H1 (cell line): ENCODE data around the gene G2E3. TPM values are rescaled to one million over a fixed set of nuclear protein-coding genes. Genes with fewer than 3 reads are reported as not detected.

ENCODE experiments used
- CTCF ChIA-PET: fragments of 300-600 bp; sonication (Branson Sonifier 250); formaldehyde crosslinking; loops from one replicate; lab custom pipeline; 2021; ENCODE audit not compliant: partially characterized antibody; lab: Charles Lee
- POLR2A ChIA-PET: fragments of 300-600 bp; sonication (Branson Sonifier 250); formaldehyde crosslinking; loops from one replicate; lab custom pipeline; 2021; ENCODE audit warnings: inconsistent platforms; ENCODE audit not compliant: partially characterized antibody; lab: Charles Lee
- DNase-seq, 2 experiments: peaks; one replicate each; pipeline versions ENCODE4 v3.0.0 to v3.0.0-alpha.2; 2010 to 2022; ENCODE audit warnings: low spot score in 2 of 2, low read depth in 1 of 2, mixed read lengths in 1 of 2
- FAIRE-seq: peaks from 2 replicates; lab custom pipeline; 2011; peaks lifted over from hg19 to GRCh38; lab: Jason Lieb, UNC
- H2AFZ ChIP-seq: 2 replicates; pipeline ENCODE4 v1.8.1; 2012; ENCODE audit warnings: low read length, inconsistent platforms
- H2AK5ac ChIP-seq: 2 replicates; pipeline ENCODE4 v1.6.1; 2013; ENCODE audit warnings: low read depth, low read length
- H2BK120ac ChIP-seq: replicated peaks from 2 replicates; pipeline ENCODE3; 2013; ENCODE audit warnings: low read depth, low read length, inconsistent platforms
- H2BK12ac ChIP-seq: 2 replicates; pipeline ENCODE4 v1.6.1; 2013; ENCODE audit warnings: low read depth, low read length
- H2BK15ac ChIP-seq: 2 replicates; pipeline ENCODE4 v1.6.1; 2013; ENCODE audit warnings: low read length
- H2BK20ac ChIP-seq: 2 replicates; pipeline ENCODE4 v1.6.1; 2013; ENCODE audit warnings: low read length
- H2BK5ac ChIP-seq: 2 replicates; pipeline ENCODE4 v1.6.1; 2013; ENCODE audit warnings: low read depth, low read length
- H3K14ac ChIP-seq: 2 replicates; pipeline ENCODE4 v1.6.1; 2013; ENCODE audit warnings: inconsistent platforms; ENCODE audit not compliant: insufficient read length
- H3K18ac ChIP-seq: 2 replicates; pipeline ENCODE4 v1.6.1; 2013; ENCODE audit warnings: low read length; ENCODE audit errors: extremely low read depth
- H3K23ac ChIP-seq: 2 replicates; pipeline ENCODE4 v1.6.1; 2013; ENCODE audit warnings: inconsistent platforms; ENCODE audit not compliant: insufficient read length
- H3K23me2 ChIP-seq: 2 replicates; pipeline ENCODE4 v1.6.1; 2013; ENCODE audit warnings: low read depth, low read length
- H3K27ac ChIP-seq: 2 replicates; pipeline ENCODE4 v1.6.1; 2011; ENCODE audit warnings: low read depth, low read length, inconsistent platforms
- H3K27me3 ChIP-seq, 4 experiments: replicated peaks in 1 of 4; 1 replicate in 1 of 4; 2 replicates in 3 of 4; pipeline versions ENCODE4 v1.6.1 to v1.8.1; 2011 to 2013; ENCODE audit warnings: low read length in 3 of 4, mild to moderate bottlenecking in 3 of 4, inconsistent platforms in 2 of 4, mixed read lengths in 2 of 4, moderate library complexity in 1 of 4; ENCODE audit not compliant: control insufficient read depth in 3 of 4, insufficient read depth in 3 of 4; ENCODE audit errors: extremely low read depth in 1 of 4
- H3K36me3 ChIP-seq, 4 experiments: 2 replicates each; pipeline versions ENCODE4 v1.6.1 to v1.8.1; 2011 to 2013; ENCODE audit warnings: mild to moderate bottlenecking in 4 of 4, low read length in 3 of 4, moderate library complexity in 2 of 4, control low read depth in 1 of 4, inconsistent platforms in 1 of 4; ENCODE audit not compliant: insufficient read depth in 4 of 4, control insufficient read depth in 2 of 4
- H3K4ac ChIP-seq: replicated peaks from 2 replicates; pipeline ENCODE3; 2013; ENCODE audit warnings: low read length, low read depth, mixed read lengths, inconsistent platforms; ENCODE audit not compliant: insufficient read length
- H3K4me1 ChIP-seq, 4 experiments: replicated peaks in 1 of 4; 1 replicate in 1 of 4; 2 replicates in 3 of 4; pipeline versions ENCODE4 v1.6.1 to v1.8.1; 2011 to 2013; ENCODE audit warnings: low read length in 3 of 4, inconsistent platforms in 2 of 4, mixed read lengths in 1 of 4; ENCODE audit not compliant: insufficient read depth in 4 of 4, control insufficient read depth in 3 of 4
- H3K4me2 ChIP-seq, 2 experiments: 2 replicates each; pipeline versions ENCODE4 v1.6.1 to v1.8.1; 2011 to 2013; ENCODE audit warnings: low read depth in 2 of 2, low read length in 2 of 2, control low read depth in 1 of 2, inconsistent platforms in 1 of 2, mild to moderate bottlenecking in 1 of 2; ENCODE audit not compliant: insufficient read depth in 1 of 2
- H3K4me3 ChIP-seq, 4 experiments: fragments of 200-600, 300-600 bp in 1 of 4; sonication (generic), shearing (Covaris generic), sonication (Bioruptor Twin) in 1 of 4; 2 replicates each; pipeline versions ENCODE4 v1.5.1 to v1.8.1; 2011 to 2016; ENCODE audit warnings: low read length in 4 of 4, low read depth in 3 of 4, control low read depth in 2 of 4, inconsistent platforms in 2 of 4, mild to moderate bottlenecking in 2 of 4, mixed read lengths in 1 of 4, moderate library complexity in 1 of 4; ENCODE audit not compliant: insufficient read depth in 2 of 4; ENCODE audit errors: extremely low read depth in 1 of 4
- H3K56ac ChIP-seq: replicated peaks from 2 replicates; pipeline ENCODE3; 2013; ENCODE audit warnings: low read depth, mild to moderate bottlenecking, mixed read lengths, low read length, inconsistent platforms; ENCODE audit not compliant: insufficient read length
- H3K79me1 ChIP-seq: 2 replicates; pipeline ENCODE4 v1.6.1; 2013; ENCODE audit warnings: low read depth, low read length, control low read depth
- H3K79me2 ChIP-seq, 2 experiments: 2 replicates each; pipeline versions ENCODE4 v1.6.1 to v1.8.1; 2012 to 2013; ENCODE audit warnings: low read length in 2 of 2, mild to moderate bottlenecking in 2 of 2, inconsistent platforms in 1 of 2; ENCODE audit not compliant: insufficient read depth in 2 of 2, control insufficient read depth in 1 of 2
- H3K9ac ChIP-seq, 4 experiments: replicated peaks in 1 of 4; 1 replicate in 1 of 4; 2 replicates in 3 of 4; pipeline versions ENCODE4 v1.6.1 to v1.8.1; 2011 to 2013; ENCODE audit warnings: low read depth in 3 of 4, low read length in 3 of 4, control low read depth in 2 of 4, mild to moderate bottlenecking in 2 of 4, moderate library complexity in 2 of 4, inconsistent platforms in 1 of 4; ENCODE audit errors: extremely low read depth in 1 of 4
- H3K9me3 ChIP-seq, 2 experiments: 2 replicates each; pipeline versions ENCODE4 v1.6.1 to v1.8.1; 2012 to 2013; ENCODE audit warnings: mild to moderate bottlenecking in 2 of 2, moderate library complexity in 2 of 2, control low read depth in 1 of 2, inconsistent platforms in 1 of 2, low read depth in 1 of 2, low read length in 1 of 2, mixed read lengths in 1 of 2; ENCODE audit not compliant: insufficient read depth in 2 of 2
- H4K20me1 ChIP-seq, 2 experiments: replicated peaks in 1 of 2; 2 replicates each; pipeline versions ENCODE3 to v1.8.1; 2011 to 2013; ENCODE audit warnings: inconsistent platforms in 2 of 2, low read length in 2 of 2, mild to moderate bottlenecking in 1 of 2; ENCODE audit not compliant: insufficient read depth in 2 of 2, control insufficient read depth in 1 of 2
- H4K5ac ChIP-seq: 2 replicates; pipeline ENCODE4 v1.6.1; 2013; ENCODE audit warnings: low read length, low read depth, mixed read lengths, inconsistent platforms; ENCODE audit not compliant: insufficient read length
- H4K8ac ChIP-seq: 2 replicates; pipeline ENCODE4 v1.8.0; 2013; ENCODE audit warnings: mild to moderate bottlenecking, moderate library complexity, low read length, inconsistent platforms; ENCODE audit not compliant: insufficient read depth; ENCODE audit errors: extremely low read depth
- H4K91ac ChIP-seq: replicated peaks from 2 replicates; pipeline ENCODE3; 2013; ENCODE audit warnings: low read length, mixed read lengths, inconsistent platforms; ENCODE audit not compliant: insufficient read length
- SP2 ChIP-seq: IDR thresholded peaks from 2 replicates; pipeline ENCODE4 v1.6.1; 2012; ENCODE audit warnings: mild to moderate bottlenecking, low read length, inconsistent platforms
- WGBS, 2 experiments: shearing (Covaris generic) in 1 of 2; methylation state at CpG; one replicate each; pipeline versions ENCODE4 v1.1.6 to v1.1.7; 2013 to 2015; ENCODE audit warnings: low lambda C conversion rate in 2 of 2, mixed read lengths in 2 of 2, inconsistent platforms in 1 of 2, low coverage in 1 of 2, missing lambda C conversion rate in 1 of 2; ENCODE audit not compliant: insufficient replicate concordance in 2 of 2, insufficient coverage in 1 of 2, insufficient read length in 1 of 2; ENCODE audit errors: extremely low coverage in 1 of 2, missing lambda C conversion rate in 1 of 2; 5-methylcytosine and 5-hydroxymethylcytosine counted together
- polyA plus RNA-seq, 7 experiments: library from polyadenylated mRNA; depleted of rRNA in 3 of 7; stranded (reverse) in 5 of 7; unstranded in 2 of 7; fragments of >200 nt in 5 of 7; fragments of 200-250 nt in 2 of 7; gene quantifications; 1 replicate in 5 of 7; 2 replicates in 1 of 7; 4 replicates in 1 of 7; pipeline versions ENCODE4 v1.2.1 to v1.2.3, GENCODE V29; 2011 to 2013; ENCODE audit warnings: missing spikeins in 2 of 7, mixed read lengths in 2 of 7
- total RNA-seq: library from RNA; stranded (reverse); fragmentation: NEBNext Ultra II Directional; extraction: Animal tissue kit (Norgen Biotek cat#: 25700); gene quantifications from 2 replicates; pipeline ENCODE4 v1.2.1, GENCODE V29; 2021

G2E3 gene
- total and polyA plus RNA-seq, 2 of the 8 experiments (the other 6 are each of a cell fraction or from before 2014, with no cell fraction given) = 9.2 to 72.0 TPM

DNA sequence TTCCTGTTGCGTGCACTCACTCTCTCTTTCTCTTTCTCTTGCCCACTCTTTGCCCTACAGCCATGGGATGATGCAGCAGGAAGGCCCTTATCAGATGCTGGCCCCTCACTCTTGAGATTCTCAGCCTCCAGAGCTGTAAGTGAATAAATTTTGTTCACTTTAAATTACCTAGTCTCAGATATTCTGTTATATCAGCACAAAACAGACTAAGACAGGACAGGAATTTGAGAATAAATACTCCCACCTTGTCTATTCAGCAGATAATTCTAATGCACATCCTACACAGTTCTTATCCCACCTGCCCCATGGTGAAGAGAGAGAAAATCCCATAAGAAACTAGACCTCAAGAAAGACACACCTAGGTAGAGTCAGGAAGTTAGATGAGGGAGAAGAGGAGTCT lies 25.8 kb upstream of the G2E3 start:
- no peak overlapping the region for H2AFZ ChIP-seq
- H4K5ac ChIP-seq = no peak overlapping the region
- WGBS, 2 experiments = 92% methylated on average over 1 of the region's 1 CpG; no CpG with 5 or more reads in 1 of the 2 experiments
- H2BK15ac ChIP-seq = no peak overlapping the region
- no peak overlapping the region for H3K56ac ChIP-seq
- no peak for TF ChIP-seq SP2
- H3K79me1 ChIP-seq = no peaks in the 10 kb centered on the region
- no peak overlapping the region for H2BK12ac ChIP-seq
- no peak overlapping the region for H2BK5ac ChIP-seq
- no peaks in the 10 kb centered on the region for H3K27me3 ChIP-seq
- CTCF ChIA-PET = no interaction called here
- no peak overlapping the region for H3K14ac ChIP-seq
- H3K36me3 ChIP-seq = no peaks in the 10 kb centered on the region
- H3K4me3 ChIP-seq = no peak overlapping the region
- H4K8ac ChIP-seq = no peak overlapping the region
- H4K20me1 ChIP-seq = no peaks in the 10 kb centered on the region
- FAIRE-seq = no peak
- H3K27ac ChIP-seq = no peak overlapping the region
- H2BK20ac ChIP-seq = no peak overlapping the region
- H3K9me3 ChIP-seq = no peaks in the 10 kb centered on the region
- H3K4ac ChIP-seq = no peak overlapping the region
- POLR2A ChIA-PET = no interaction called here
- DNase-seq = no peak
- peaks cover 2 to 14% (median 10%) of the 10 kb centered on the region in 4 experiments; a peak in 6 of 7 replicates for H3K4me1 ChIP-seq
- no peak overlapping the region for H3K4me2 ChIP-seq
- H3K9ac ChIP-seq = no peak overlapping the region
- no peak overlapping the region for H2BK120ac ChIP-seq
- no peak overlapping the region for H3K23ac ChIP-seq
- no peak overlapping the region for H2AK5ac ChIP-seq
- H3K23me2 ChIP-seq = no peaks in the 10 kb centered on the region; the same call in 1 of the 2 replicates
- H4K91ac ChIP-seq = no peak overlapping the region
- H3K79me2 ChIP-seq = no peaks in the 10 kb centered on the region
- H3K18ac ChIP-seq = no peak overlapping the region
